ENCODE data around the gene CAMSAP2. TPM values are rescaled to one million over a fixed set of nuclear protein-coding genes. Genes with fewer than 3 reads are reported as not detected.

CAMSAP2 gene
- total RNA-seq, 1 donor, result 50.3 TPM

Other genes with a start within 250 kb of the CAMSAP2 start
- gene KIF14, start 118.1 kb upstream of the CAMSAP2 start, total RNA-seq, result 1.8 and 2.1 TPM in 2 replicates
- 11.9 and 12.4 TPM in 2 replicates for gene DDX59, start 69.0 kb upstream of the CAMSAP2 start, total RNA-seq
- gene GPR25, start 134.1 kb downstream of the CAMSAP2 start, total RNA-seq, result not detected in 2 replicates
- gene INAVA, start 156.0 kb downstream of the CAMSAP2 start, total RNA-seq, result under 0.01 and 0.36 TPM in 2 replicates

Measured in osteoblast (primary cell).